Stimulated activated CD8-positive, alpha-beta memory T cell treated with anti-CD3 and anti-CD28 coated beads, Interleukin-4, amount 100 ng/mL, for 4 hours (primary cell): ENCODE measurements around the gene LRRC43.

ENCODE experiments used
- DNase-seq, 2 donors: peaks; one replicate each; pipeline ENCODE4 v3.0.0-alpha.2; 2020; ENCODE audit warnings: low read depth in 2 of 2, low spot score in 1 of 2

LRRC43 gene

GRCh38 chr12:122225683-122226365, 42.9 kb downstream of the LRRC43 start, which contains the start of gene DIABLO:
TSS of gene DIABLO (minus strand) at chr12:122226052. CDS start at chr12:122226014, 38 bp downstream.
- DNase-seq: peak; percentile 99 to 100

- no peak for DNase-seq
These were observed 43.6 kb downstream of the LRRC43 start for GRCh38 chr12:122226366-122227125.

- peak; percentile 26 to 33 for DNase-seq
These were observed 44.4 kb downstream of the LRRC43 start for GRCh38 chr12:122227341-122227740.

DNA sequence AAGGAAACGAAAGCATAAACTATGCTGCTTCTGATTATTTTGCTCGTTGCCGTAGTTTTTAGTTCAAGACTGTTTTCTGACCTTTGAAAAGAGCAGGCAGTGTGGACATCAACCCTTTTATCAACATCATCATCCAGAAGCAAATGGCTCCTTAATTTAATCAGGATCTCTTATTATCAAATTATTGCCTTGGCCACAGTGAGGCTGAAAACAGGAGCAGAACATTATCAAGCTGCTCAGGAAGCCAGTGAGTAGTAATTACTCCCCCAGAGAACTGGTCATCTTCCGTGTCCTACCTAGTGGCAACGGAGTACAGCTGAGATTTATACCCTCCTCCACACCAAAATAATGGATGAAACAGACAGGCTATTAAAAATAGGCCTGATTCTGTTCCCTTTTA, 45.2 kb downstream of the LRRC43 start:
- no peak for DNase-seq

DNA sequence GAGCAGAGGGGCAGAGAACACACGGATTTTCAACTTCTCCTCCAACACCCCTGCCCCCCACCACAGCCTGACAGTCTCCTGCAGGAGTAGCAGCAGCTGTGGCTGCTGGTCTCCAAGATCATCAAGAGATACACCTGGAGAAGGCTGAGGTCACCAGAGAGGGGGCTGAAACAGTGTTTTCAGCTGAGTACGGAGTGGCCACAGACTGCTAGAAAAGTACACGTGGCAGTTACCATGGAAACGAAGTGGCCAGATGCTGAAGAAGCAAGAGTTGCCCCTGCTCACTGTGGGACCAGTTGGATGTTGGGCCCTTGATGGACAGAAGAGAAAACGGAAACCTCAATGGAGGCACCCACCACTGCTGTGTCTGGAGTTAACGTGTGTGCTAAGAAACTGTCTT, 47.9 kb downstream of the LRRC43 start:
- no peak for DNase-seq

DNA sequence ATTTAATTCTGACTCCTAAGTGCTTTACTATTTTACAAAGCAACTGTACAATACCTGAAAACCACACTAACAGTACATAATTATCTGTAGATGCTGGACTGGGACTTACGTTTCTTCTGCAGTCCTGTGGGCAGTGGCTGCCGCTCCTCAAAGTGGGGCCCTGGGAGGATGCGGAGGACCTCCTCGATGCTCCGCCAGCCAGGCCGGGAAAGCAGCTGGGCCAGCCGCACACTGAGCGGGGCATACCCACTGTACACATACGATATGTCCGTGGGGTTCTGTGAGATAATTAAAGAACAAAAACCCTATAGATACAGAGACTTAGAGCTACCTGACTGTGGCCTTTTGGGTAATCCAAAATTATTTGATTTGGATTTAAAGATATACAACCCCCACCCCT, 49.8 kb downstream of the LRRC43 start:
- no peak for DNase-seq

GRCh38 chr12:122235741-122236140, 52.8 kb downstream of the LRRC43 start:
- no peak for DNase-seq

- DNase-seq: no peak
These were observed 55.9 kb downstream of the LRRC43 start for GRCh38 chr12:122238861-122239260.

DNA sequence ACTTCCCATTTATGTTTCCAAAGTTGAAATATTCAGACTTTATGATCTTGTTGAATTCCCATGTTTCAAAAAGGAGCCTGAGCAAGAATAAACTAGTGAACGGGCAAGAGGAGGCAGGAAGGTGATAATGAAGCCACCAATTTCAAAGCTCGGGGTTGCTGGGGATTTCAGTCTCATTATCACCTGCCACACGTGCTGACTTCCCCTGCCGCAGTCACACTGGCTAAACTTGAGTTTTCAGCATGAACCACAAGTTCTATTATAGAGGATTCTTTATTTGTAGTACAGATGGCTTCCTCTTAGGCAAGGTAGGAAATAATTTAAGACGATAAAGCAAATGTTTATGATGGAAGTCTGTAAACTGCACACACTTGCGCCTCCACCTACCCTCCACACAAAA, 61.0 kb downstream of the LRRC43 start:
- DNase-seq: no peak

DNA sequence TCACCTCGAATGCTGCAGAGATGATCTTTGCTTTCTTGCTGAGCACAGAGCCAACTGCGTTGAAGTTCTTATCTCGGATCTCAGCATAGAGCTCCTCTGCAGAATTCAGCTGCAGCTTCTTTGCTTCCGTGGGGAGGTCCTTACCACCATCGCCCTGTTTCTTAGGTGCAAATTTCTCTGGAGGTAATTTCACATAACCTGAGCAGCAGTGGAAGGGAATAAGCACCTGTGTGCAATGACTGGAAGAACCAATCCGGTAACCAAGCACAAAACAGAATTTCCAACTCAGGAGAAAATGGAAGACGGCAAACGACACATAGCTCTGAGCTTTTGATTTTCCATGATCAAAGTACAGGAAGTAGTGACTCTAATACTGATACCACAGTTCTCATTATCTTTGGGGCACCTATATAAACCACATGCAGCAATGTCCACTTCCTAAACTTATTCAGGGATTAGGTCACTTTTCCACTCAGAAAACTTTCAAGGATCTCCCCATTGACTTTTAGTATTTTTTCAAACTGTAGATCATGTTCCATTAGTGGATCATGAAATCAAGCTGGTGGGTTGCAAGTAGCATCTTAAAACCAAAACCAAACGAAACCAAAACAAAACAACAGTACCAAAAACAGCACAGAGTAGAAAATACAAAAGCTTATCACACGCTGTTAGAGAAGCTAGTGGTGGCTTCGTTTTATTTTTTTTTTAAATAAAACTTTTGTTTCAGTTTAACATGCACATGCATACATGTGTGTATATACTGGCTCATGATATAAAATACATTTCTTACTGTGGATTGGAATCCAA, 61.8 kb downstream of the LRRC43 start:
- DNase-seq: no peak

- DNase-seq: no peak
These were observed 62.6 kb downstream of the LRRC43 start for GRCh38 chr12:122245553-122245952.

- no peak for DNase-seq
These were observed 67.1 kb downstream of the LRRC43 start for GRCh38 chr12:122250047-122250446.

- no peak for DNase-seq
These were observed 67.6 kb downstream of the LRRC43 start for GRCh38 chr12:122250536-122250935.
